H1 (cell line): Measurements from ENCODE around the gene KDM6A. TPM values are rescaled to one million over a fixed set of nuclear protein-coding genes. Genes with fewer than 3 reads are reported as not detected.

Source experiments
- CTCF ChIA-PET: fragments of 300-600 bp; sonication (Branson Sonifier 250); formaldehyde crosslinking; loops from one replicate; lab custom pipeline; 2021; ENCODE audit not compliant: partially characterized antibody; lab: Charles Lee
- POLR2A ChIA-PET: fragments of 300-600 bp; sonication (Branson Sonifier 250); formaldehyde crosslinking; loops from one replicate; lab custom pipeline; 2021; ENCODE audit warnings: inconsistent platforms; ENCODE audit not compliant: partially characterized antibody; lab: Charles Lee
- DNase-seq, 2 experiments: peaks; one replicate each; pipeline versions ENCODE4 v3.0.0 to v3.0.0-alpha.2; 2010 to 2022; ENCODE audit warnings: low spot score in 2 of 2, low read depth in 1 of 2, mixed read lengths in 1 of 2
- FAIRE-seq: peaks from 2 replicates; lab custom pipeline; 2011; peaks lifted over from hg19 to GRCh38; lab: Jason Lieb, UNC
- H2AFZ ChIP-seq: 2 replicates; pipeline ENCODE4 v1.8.1; 2012; ENCODE audit warnings: low read length, inconsistent platforms
- H2AK5ac ChIP-seq: 2 replicates; pipeline ENCODE4 v1.6.1; 2013; ENCODE audit warnings: low read depth, low read length
- H2BK120ac ChIP-seq: replicated peaks from 2 replicates; pipeline ENCODE3; 2013; ENCODE audit warnings: low read depth, low read length, inconsistent platforms
- H2BK12ac ChIP-seq: 2 replicates; pipeline ENCODE4 v1.6.1; 2013; ENCODE audit warnings: low read depth, low read length
- H2BK15ac ChIP-seq: 2 replicates; pipeline ENCODE4 v1.6.1; 2013; ENCODE audit warnings: low read length
- H2BK20ac ChIP-seq: 2 replicates; pipeline ENCODE4 v1.6.1; 2013; ENCODE audit warnings: low read length
- H2BK5ac ChIP-seq: 2 replicates; pipeline ENCODE4 v1.6.1; 2013; ENCODE audit warnings: low read depth, low read length
- H3K14ac ChIP-seq: 2 replicates; pipeline ENCODE4 v1.6.1; 2013; ENCODE audit warnings: inconsistent platforms; ENCODE audit not compliant: insufficient read length
- H3K18ac ChIP-seq: 2 replicates; pipeline ENCODE4 v1.6.1; 2013; ENCODE audit warnings: low read length; ENCODE audit errors: extremely low read depth
- H3K23ac ChIP-seq: 2 replicates; pipeline ENCODE4 v1.6.1; 2013; ENCODE audit warnings: inconsistent platforms; ENCODE audit not compliant: insufficient read length
- H3K23me2 ChIP-seq: 2 replicates; pipeline ENCODE4 v1.6.1; 2013; ENCODE audit warnings: low read depth, low read length
- H3K27ac ChIP-seq: 2 replicates; pipeline ENCODE4 v1.6.1; 2011; ENCODE audit warnings: low read depth, low read length, inconsistent platforms
- H3K27me3 ChIP-seq, 4 experiments: replicated peaks in 1 of 4; 1 replicate in 1 of 4; 2 replicates in 3 of 4; pipeline versions ENCODE4 v1.6.1 to v1.8.1; 2011 to 2013; ENCODE audit warnings: low read length in 3 of 4, mild to moderate bottlenecking in 3 of 4, inconsistent platforms in 2 of 4, mixed read lengths in 2 of 4, moderate library complexity in 1 of 4; ENCODE audit not compliant: control insufficient read depth in 3 of 4, insufficient read depth in 3 of 4; ENCODE audit errors: extremely low read depth in 1 of 4
- H3K36me3 ChIP-seq, 4 experiments: 2 replicates each; pipeline versions ENCODE4 v1.6.1 to v1.8.1; 2011 to 2013; ENCODE audit warnings: mild to moderate bottlenecking in 4 of 4, low read length in 3 of 4, moderate library complexity in 2 of 4, control low read depth in 1 of 4, inconsistent platforms in 1 of 4; ENCODE audit not compliant: insufficient read depth in 4 of 4, control insufficient read depth in 2 of 4
- H3K4ac ChIP-seq: replicated peaks from 2 replicates; pipeline ENCODE3; 2013; ENCODE audit warnings: low read length, low read depth, mixed read lengths, inconsistent platforms; ENCODE audit not compliant: insufficient read length
- H3K4me1 ChIP-seq, 4 experiments: replicated peaks in 1 of 4; 1 replicate in 1 of 4; 2 replicates in 3 of 4; pipeline versions ENCODE4 v1.6.1 to v1.8.1; 2011 to 2013; ENCODE audit warnings: low read length in 3 of 4, inconsistent platforms in 2 of 4, mixed read lengths in 1 of 4; ENCODE audit not compliant: insufficient read depth in 4 of 4, control insufficient read depth in 3 of 4
- H3K4me2 ChIP-seq, 2 experiments: 2 replicates each; pipeline versions ENCODE4 v1.6.1 to v1.8.1; 2011 to 2013; ENCODE audit warnings: low read depth in 2 of 2, low read length in 2 of 2, control low read depth in 1 of 2, inconsistent platforms in 1 of 2, mild to moderate bottlenecking in 1 of 2; ENCODE audit not compliant: insufficient read depth in 1 of 2
- H3K4me3 ChIP-seq, 4 experiments: fragments of 200-600, 300-600 bp in 1 of 4; sonication (generic), shearing (Covaris generic), sonication (Bioruptor Twin) in 1 of 4; 2 replicates each; pipeline versions ENCODE4 v1.5.1 to v1.8.1; 2011 to 2016; ENCODE audit warnings: low read length in 4 of 4, low read depth in 3 of 4, control low read depth in 2 of 4, inconsistent platforms in 2 of 4, mild to moderate bottlenecking in 2 of 4, mixed read lengths in 1 of 4, moderate library complexity in 1 of 4; ENCODE audit not compliant: insufficient read depth in 2 of 4; ENCODE audit errors: extremely low read depth in 1 of 4
- H3K56ac ChIP-seq: replicated peaks from 2 replicates; pipeline ENCODE3; 2013; ENCODE audit warnings: low read depth, mild to moderate bottlenecking, mixed read lengths, low read length, inconsistent platforms; ENCODE audit not compliant: insufficient read length
- H3K79me1 ChIP-seq: 2 replicates; pipeline ENCODE4 v1.6.1; 2013; ENCODE audit warnings: low read depth, low read length, control low read depth
- H3K79me2 ChIP-seq, 2 experiments: 2 replicates each; pipeline versions ENCODE4 v1.6.1 to v1.8.1; 2012 to 2013; ENCODE audit warnings: low read length in 2 of 2, mild to moderate bottlenecking in 2 of 2, inconsistent platforms in 1 of 2; ENCODE audit not compliant: insufficient read depth in 2 of 2, control insufficient read depth in 1 of 2
- H3K9ac ChIP-seq, 4 experiments: replicated peaks in 1 of 4; 1 replicate in 1 of 4; 2 replicates in 3 of 4; pipeline versions ENCODE4 v1.6.1 to v1.8.1; 2011 to 2013; ENCODE audit warnings: low read depth in 3 of 4, low read length in 3 of 4, control low read depth in 2 of 4, mild to moderate bottlenecking in 2 of 4, moderate library complexity in 2 of 4, inconsistent platforms in 1 of 4; ENCODE audit errors: extremely low read depth in 1 of 4
- H3K9me3 ChIP-seq, 2 experiments: 2 replicates each; pipeline versions ENCODE4 v1.6.1 to v1.8.1; 2012 to 2013; ENCODE audit warnings: mild to moderate bottlenecking in 2 of 2, moderate library complexity in 2 of 2, control low read depth in 1 of 2, inconsistent platforms in 1 of 2, low read depth in 1 of 2, low read length in 1 of 2, mixed read lengths in 1 of 2; ENCODE audit not compliant: insufficient read depth in 2 of 2
- H4K20me1 ChIP-seq, 2 experiments: replicated peaks in 1 of 2; 2 replicates each; pipeline versions ENCODE3 to v1.8.1; 2011 to 2013; ENCODE audit warnings: inconsistent platforms in 2 of 2, low read length in 2 of 2, mild to moderate bottlenecking in 1 of 2; ENCODE audit not compliant: insufficient read depth in 2 of 2, control insufficient read depth in 1 of 2
- H4K5ac ChIP-seq: 2 replicates; pipeline ENCODE4 v1.6.1; 2013; ENCODE audit warnings: low read length, low read depth, mixed read lengths, inconsistent platforms; ENCODE audit not compliant: insufficient read length
- H4K8ac ChIP-seq: 2 replicates; pipeline ENCODE4 v1.8.0; 2013; ENCODE audit warnings: mild to moderate bottlenecking, moderate library complexity, low read length, inconsistent platforms; ENCODE audit not compliant: insufficient read depth; ENCODE audit errors: extremely low read depth
- H4K91ac ChIP-seq: replicated peaks from 2 replicates; pipeline ENCODE3; 2013; ENCODE audit warnings: low read length, mixed read lengths, inconsistent platforms; ENCODE audit not compliant: insufficient read length
- CREB1 ChIP-seq: IDR thresholded peaks from 2 replicates; pipeline ENCODE4 v1.6.1; 2012; ENCODE audit warnings: inconsistent platforms
- EGR1 ChIP-seq: IDR thresholded peaks from 2 replicates; pipeline ENCODE4 v1.6.1; 2011; ENCODE audit warnings: low read depth, low read length, borderline replicate concordance
- FOSL1 ChIP-seq: IDR thresholded peaks from 2 replicates; pipeline ENCODE4 v1.6.1; 2011; ENCODE audit warnings: mild to moderate bottlenecking, low read depth, low read length, moderate library complexity; ENCODE audit not compliant: insufficient read depth
- KDM1A ChIP-seq: fragments of 200-600, 300-600 bp; sonication (generic); IDR thresholded peaks from 2 replicates; pipeline ENCODE4 v1.7.1; 2016; ENCODE audit warnings: mild to moderate bottlenecking, low read length, borderline replicate concordance
- POLR2A ChIP-seq, 2 experiments: IDR thresholded peaks; 1 replicate in 1 of 2; 2 replicates in 1 of 2; pipeline ENCODE4 v1.6.1; 2011; ENCODE audit warnings: low read depth in 2 of 2, low read length in 2 of 2, mild to moderate bottlenecking in 2 of 2; ENCODE audit errors: control extremely low read depth in 1 of 2
- RNF2 ChIP-seq: fragments of 200-900, 300-1000 bp; sonication (generic); IDR thresholded peaks from 2 replicates; pipeline ENCODE4 v1.7.1; 2016; ENCODE audit warnings: borderline replicate concordance, low read depth, mild to moderate bottlenecking, antibody characterized with exemption, low read length; ENCODE audit not compliant: poor library complexity, severe bottlenecking; ENCODE audit errors: missing control alignments
- SAP30 ChIP-seq: fragments of 300-600 bp; sonication (generic); IDR thresholded peaks from 2 replicates; pipeline ENCODE4 v1.7.1; 2012; ENCODE audit warnings: low read length, moderate library complexity, mild to moderate bottlenecking, inconsistent platforms; ENCODE audit not compliant: insufficient read depth, insufficient replicate concordance
- SIN3A ChIP-seq, 2 experiments: IDR thresholded peaks in 1 of 2; conservative IDR thresholded peaks in 1 of 2; 2 replicates each; pipeline ENCODE4 v1.6.1; 2011 to 2012; ENCODE audit warnings: low read length in 2 of 2, improper control_type of control experiment in 1 of 2, low read depth in 1 of 2, mild to moderate bottlenecking in 1 of 2
- SIRT6 ChIP-seq: IDR thresholded peaks from one replicate; pipeline ENCODE4 v1.7.1; 2012; ENCODE audit warnings: low read length, inconsistent platforms
- SIX5 ChIP-seq: IDR thresholded peaks from 2 replicates; pipeline ENCODE4 v1.6.1; 2011; ENCODE audit warnings: mild to moderate bottlenecking, low read depth, low read length
- TAF7 ChIP-seq: optimal IDR thresholded peaks from 2 replicates; pipeline ENCODE3; 2011; ENCODE audit warnings: low read depth, mild to moderate bottlenecking, inconsistent platforms, low read length, moderate library complexity, borderline replicate concordance
- YY1 ChIP-seq: IDR thresholded peaks from 2 replicates; pipeline ENCODE4 v1.6.1; 2011; ENCODE audit warnings: low read depth, mild to moderate bottlenecking, low read length
- WGBS, 2 experiments: shearing (Covaris generic) in 1 of 2; methylation state at CpG; one replicate each; pipeline versions ENCODE4 v1.1.6 to v1.1.7; 2013 to 2015; ENCODE audit warnings: low lambda C conversion rate in 2 of 2, mixed read lengths in 2 of 2, inconsistent platforms in 1 of 2, low coverage in 1 of 2, missing lambda C conversion rate in 1 of 2; ENCODE audit not compliant: insufficient replicate concordance in 2 of 2, insufficient coverage in 1 of 2, insufficient read length in 1 of 2; ENCODE audit errors: extremely low coverage in 1 of 2, missing lambda C conversion rate in 1 of 2; 5-methylcytosine and 5-hydroxymethylcytosine counted together
- polyA plus RNA-seq, 7 experiments: library from polyadenylated mRNA; depleted of rRNA in 3 of 7; stranded (reverse) in 5 of 7; unstranded in 2 of 7; fragments of >200 nt in 5 of 7; fragments of 200-250 nt in 2 of 7; gene quantifications; 1 replicate in 5 of 7; 2 replicates in 1 of 7; 4 replicates in 1 of 7; pipeline versions ENCODE4 v1.2.1 to v1.2.3, GENCODE V29; 2011 to 2013; ENCODE audit warnings: missing spikeins in 2 of 7, mixed read lengths in 2 of 7
- total RNA-seq: library from RNA; stranded (reverse); fragmentation: NEBNext Ultra II Directional; extraction: Animal tissue kit (Norgen Biotek cat#: 25700); gene quantifications from 2 replicates; pipeline ENCODE4 v1.2.1, GENCODE V29; 2021
- TF ChIP-seq, protein P1 (sequence below): IDR thresholded peaks from 2 replicates; pipeline ENCODE4 v1.6.1; 2011; ENCODE audit warnings: low read depth, mild to moderate bottlenecking, low read length; ENCODE audit not compliant: insufficient read depth

KDM6A gene
- total and polyA plus RNA-seq, 2 of the 8 experiments (the other 6 are each of a cell fraction or from before 2014, with no cell fraction given): 43.5 to 58.4 TPM

- Histone ChIP-seq H3K4me2 (no peak overlapping the region), H3K27ac (no peak overlapping the region), H2BK12ac (no peak overlapping the region), H3K27me3 (no peaks in the 10 kb centered on the region), H3K36me3 (no peaks in the 10 kb centered on the region), H3K23me2 (no peaks in the 10 kb centered on the region), H3K23ac (no peak overlapping the region), H2AK5ac (no peak overlapping the region), H3K4me1 (no peaks in the 10 kb centered on the region), H2AFZ (no peak overlapping the region), H3K56ac (no peak overlapping the region), H4K8ac (no peak overlapping the region), H3K4ac (no peak overlapping the region), H3K9me3 (no peaks in the 10 kb centered on the region), H3K4me3 (no peak overlapping the region), H3K79me1 (no peaks in the 10 kb centered on the region), H2BK5ac (no peak overlapping the region), H4K20me1 (no peaks in the 10 kb centered on the region), H4K5ac (no peak overlapping the region), H4K91ac (no peak overlapping the region), H3K14ac (no peak overlapping the region), H3K18ac (no peak overlapping the region), H2BK120ac (no peak overlapping the region), H3K79me2 (no peaks in the 10 kb centered on the region), H3K9ac (no peak overlapping the region), H2BK15ac (no peak overlapping the region), H2BK20ac (no peak overlapping the region)
- DNase-seq (no peak), FAIRE-seq (no peak)
- WGBS, 2 experiments: 89% methylated on average over 3 of the region's 3 CpGs; no CpG with 5 or more reads in 1 of the 2 experiments
- TF ChIP-seq KDM1A: no peak
- TF ChIP-seq RNF2: no peak
- TF ChIP-seq SIX5: no peak
- TF ChIP-seq SIRT6: no peak
- TF ChIP-seq, protein P1, sequence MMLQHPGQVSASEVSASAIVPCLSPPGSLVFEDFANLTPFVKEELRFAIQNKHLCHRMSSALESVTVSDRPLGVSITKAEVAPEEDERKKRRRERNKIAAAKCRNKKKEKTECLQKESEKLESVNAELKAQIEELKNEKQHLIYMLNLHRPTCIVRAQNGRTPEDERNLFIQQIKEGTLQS: no peak
- no peak for TF ChIP-seq EGR1
- TF ChIP-seq CREB1: no peak
- TF ChIP-seq POLR2A (IDR thresholded peaks at IDR 0.05; ENCODE audit: control extremely low read depth in 1 of 2, low read depth in 2 of 2, low read length in 2 of 2): no peak
- TF ChIP-seq TAF7: no peak
- no peak for TF ChIP-seq FOSL1
- TF ChIP-seq SIN3A (conservative IDR thresholded peaks at IDR 0.05 in 1 of 2, IDR thresholded peaks at IDR 0.05 in 1 of 2; ENCODE audit: low read depth in 1 of 2, low read length in 2 of 2): no peak
- TF ChIP-seq YY1: no peak
- TF ChIP-seq SAP30: no peak
- ChIA-PET POLR2A (no interaction called here), CTCF (no interaction called here)
These were observed 270.5 kb downstream of the KDM6A start for GRCh38 chrX:45143455-45143854.
